Neural cell (in vitro differentiated cells): ENCODE measurements around the gene NR4A2. TPM values are rescaled to one million over a fixed set of nuclear protein-coding genes. Genes with fewer than 3 reads are reported as not detected.

Source experiments
- H2AFZ ChIP-seq: fragments of 200-600, 300-800 bp; sonication (generic), shearing (Covaris generic); 2 replicates; pipeline ENCODE4 v1.6.0; 2014; ENCODE audit warnings: low read depth, mild to moderate bottlenecking, antibody characterized with exemption, low read length, moderate library complexity
- H3F3A ChIP-seq: fragments of 200-600 bp; shearing (Covaris generic); 2 replicates; pipeline ENCODE4 v1.6.1; 2016; ENCODE audit warnings: mild to moderate bottlenecking, moderate library complexity, mixed read lengths, antibody characterized with exemption, low read length; ENCODE audit not compliant: insufficient read depth, poor library complexity, severe bottlenecking
- H3K27ac ChIP-seq: fragments of 200-600, 300-800 bp; sonication (generic), shearing (Covaris generic); 2 replicates; pipeline ENCODE4 v1.5.1; 2014; ENCODE audit warnings: mild to moderate bottlenecking, low read length, moderate library complexity
- H3K27me3 ChIP-seq: fragments of 300-800, 200-600 bp; sonication (generic), shearing (Covaris generic); 2 replicates; pipeline ENCODE4 v1.6.0; 2014; ENCODE audit warnings: mild to moderate bottlenecking, low read depth, low read length, moderate library complexity; ENCODE audit not compliant: insufficient read depth
- H3K36me3 ChIP-seq: fragments of 300-800, 200-600 bp; sonication (generic), shearing (Covaris generic); 2 replicates; pipeline ENCODE4 v1.5.1; 2014; ENCODE audit warnings: mild to moderate bottlenecking, antibody characterized with exemption, low read length, moderate library complexity; ENCODE audit not compliant: insufficient read depth
- H3K4me2 ChIP-seq: fragments of 300-800, 200-600 bp; sonication (generic), shearing (Covaris generic); 2 replicates; pipeline ENCODE4 v1.6.0; 2014; ENCODE audit warnings: mild to moderate bottlenecking, low read length
- H3K4me3 ChIP-seq: fragments of 300-800, 200-600 bp; sonication (generic), shearing (Covaris generic); 2 replicates; pipeline ENCODE4 v1.5.1; 2014; ENCODE audit warnings: mild to moderate bottlenecking, low read length, moderate library complexity
- H3K79me2 ChIP-seq: fragments of 200-600 bp; shearing (Covaris generic); replicated peaks from 2 replicates; pipeline ENCODE4 v1.6.0; 2014; ENCODE audit warnings: mild to moderate bottlenecking, low read length, moderate library complexity; ENCODE audit not compliant: insufficient read depth
- H3K9ac ChIP-seq: fragments of 300-800, 200-600 bp; sonication (generic), shearing (Covaris generic); 2 replicates; pipeline ENCODE4 v1.6.1; 2016; ENCODE audit warnings: mild to moderate bottlenecking, low read length, mixed read lengths
- H3K9me2 ChIP-seq: fragments of 200-600 bp; shearing (Covaris generic); 2 replicates; pipeline ENCODE4 v1.6.1; 2016; ENCODE audit warnings: mild to moderate bottlenecking, low read length, mixed read lengths; ENCODE audit not compliant: insufficient read depth
- H3K9me3 ChIP-seq: fragments of 200-600, 300-800 bp; sonication (generic), shearing (Covaris generic); 2 replicates; pipeline ENCODE4 v1.6.1; 2016; ENCODE audit warnings: mild to moderate bottlenecking, mixed run types, low read length, moderate library complexity, mixed read lengths
- H4K20me1 ChIP-seq: fragments of 200-600 bp; shearing (Covaris generic); 2 replicates; pipeline ENCODE4 v1.6.1; 2016; ENCODE audit warnings: mild to moderate bottlenecking, mixed run types; ENCODE audit not compliant: insufficient read depth
- EP300 ChIP-seq: fragments of 450-650 bp; conservative IDR thresholded peaks from 2 replicates; pipeline ENCODE4 v1.6.1; 2014; ENCODE audit warnings: antibody characterized with exemption, mild to moderate bottlenecking, moderate library complexity; ENCODE audit not compliant: poor library complexity, severe bottlenecking
- EZH2 ChIP-seq: fragments of 200-600, 300-800 bp; shearing (Covaris generic), sonication (generic); IDR thresholded peaks from 2 replicates; pipeline ENCODE4 v1.6.1; 2014; ENCODE audit warnings: antibody characterized with exemption, low read length, borderline replicate concordance, mild to moderate bottlenecking; ENCODE audit not compliant: insufficient read depth, poor library complexity, severe bottlenecking
- MXI1 ChIP-seq: fragments of 450-650 bp; conservative IDR thresholded peaks from 2 replicates; pipeline ENCODE4 v1.6.1; 2014; ENCODE audit warnings: antibody characterized with exemption, mild to moderate bottlenecking; ENCODE audit not compliant: poor library complexity, severe bottlenecking
- POLR2AphosphoS5 ChIP-seq: IDR thresholded peaks from 2 replicates; pipeline ENCODE4 v1.6.1; 2012
- RAD21 ChIP-seq: fragments of 450-650 bp; conservative IDR thresholded peaks from 2 replicates; pipeline ENCODE4 v1.6.1; 2014; ENCODE audit warnings: antibody characterized with exemption, mild to moderate bottlenecking, moderate library complexity
- SMC3 ChIP-seq: fragments of 450-650 bp; conservative IDR thresholded peaks from 2 replicates; pipeline ENCODE4 v1.6.1; 2014; ENCODE audit warnings: antibody characterized with exemption, mild to moderate bottlenecking, moderate library complexity; ENCODE audit not compliant: poor library complexity
- TAF1 ChIP-seq: IDR thresholded peaks from 2 replicates; pipeline ENCODE4 v1.6.1; 2012; ENCODE audit warnings: low read depth
- polyA plus RNA-seq: library from polyadenylated mRNA; depleted of rRNA; stranded (reverse); fragments of >200 nt; gene quantifications from 2 replicates; pipeline ENCODE4 v1.2.3, GENCODE V29; 2014
- TF ChIP-seq, protein P1 (sequence below): fragments of 450-650 bp; IDR thresholded peaks from 2 replicates; pipeline ENCODE4 v1.5.1; 2014; ENCODE audit warnings: antibody characterized with exemption, mild to moderate bottlenecking, moderate library complexity; ENCODE audit not compliant: poor library complexity, severe bottlenecking
- TF ChIP-seq, protein P2 (sequence below): IDR thresholded peaks from 2 replicates; pipeline ENCODE4 v1.6.1; 2012; ENCODE audit warnings: borderline replicate concordance

Gene NR4A2
- polyA plus RNA-seq, 1 donor from 2014 or later: 0.48 TPM

DNA sequence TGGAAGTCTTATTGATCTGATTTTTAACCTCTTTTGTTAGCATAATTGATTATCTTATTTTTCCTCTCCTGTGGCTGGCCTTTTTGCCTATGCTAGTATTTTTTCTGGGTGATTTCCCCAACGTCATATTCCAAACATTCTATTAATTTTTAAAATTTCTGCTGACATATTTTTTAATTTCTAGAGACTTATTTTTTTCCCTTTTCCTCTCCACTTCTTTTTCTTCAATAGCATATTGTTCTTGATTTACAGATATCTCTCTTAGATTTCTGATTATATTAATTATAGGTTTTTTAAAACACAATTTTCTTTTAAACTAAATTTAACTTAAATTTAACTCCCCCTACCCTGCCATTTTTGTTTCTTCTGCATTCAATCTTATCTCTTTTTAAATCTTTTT, 47.2 kb upstream of the NR4A2 start:
- Histone ChIP-seq H3K9me2 (no peaks in the 10 kb centered on the region), H3K27ac (no peak overlapping the region), H4K20me1 (no peaks in the 10 kb centered on the region), H3K9ac (no peak overlapping the region), H3K79me2 (no peaks in the 10 kb centered on the region), H3F3A (no peaks in the 10 kb centered on the region), H3K27me3 (no peaks in the 10 kb centered on the region), H3K9me3 (no peaks in the 10 kb centered on the region), H3K4me3 (no peak overlapping the region), H3K36me3 (no peaks in the 10 kb centered on the region), H3K4me2 (no peak overlapping the region), H2AFZ (no peak overlapping the region)
- TF ChIP-seq TAF1: no peak
- TF ChIP-seq, protein P1, sequence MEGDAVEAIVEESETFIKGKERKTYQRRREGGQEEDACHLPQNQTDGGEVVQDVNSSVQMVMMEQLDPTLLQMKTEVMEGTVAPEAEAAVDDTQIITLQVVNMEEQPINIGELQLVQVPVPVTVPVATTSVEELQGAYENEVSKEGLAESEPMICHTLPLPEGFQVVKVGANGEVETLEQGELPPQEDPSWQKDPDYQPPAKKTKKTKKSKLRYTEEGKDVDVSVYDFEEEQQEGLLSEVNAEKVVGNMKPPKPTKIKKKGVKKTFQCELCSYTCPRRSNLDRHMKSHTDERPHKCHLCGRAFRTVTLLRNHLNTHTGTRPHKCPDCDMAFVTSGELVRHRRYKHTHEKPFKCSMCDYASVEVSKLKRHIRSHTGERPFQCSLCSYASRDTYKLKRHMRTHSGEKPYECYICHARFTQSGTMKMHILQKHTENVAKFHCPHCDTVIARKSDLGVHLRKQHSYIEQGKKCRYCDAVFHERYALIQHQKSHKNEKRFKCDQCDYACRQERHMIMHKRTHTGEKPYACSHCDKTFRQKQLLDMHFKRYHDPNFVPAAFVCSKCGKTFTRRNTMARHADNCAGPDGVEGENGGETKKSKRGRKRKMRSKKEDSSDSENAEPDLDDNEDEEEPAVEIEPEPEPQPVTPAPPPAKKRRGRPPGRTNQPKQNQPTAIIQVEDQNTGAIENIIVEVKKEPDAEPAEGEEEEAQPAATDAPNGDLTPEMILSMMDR: no peak
- TF ChIP-seq SMC3: no peak
- TF ChIP-seq, protein P2, sequence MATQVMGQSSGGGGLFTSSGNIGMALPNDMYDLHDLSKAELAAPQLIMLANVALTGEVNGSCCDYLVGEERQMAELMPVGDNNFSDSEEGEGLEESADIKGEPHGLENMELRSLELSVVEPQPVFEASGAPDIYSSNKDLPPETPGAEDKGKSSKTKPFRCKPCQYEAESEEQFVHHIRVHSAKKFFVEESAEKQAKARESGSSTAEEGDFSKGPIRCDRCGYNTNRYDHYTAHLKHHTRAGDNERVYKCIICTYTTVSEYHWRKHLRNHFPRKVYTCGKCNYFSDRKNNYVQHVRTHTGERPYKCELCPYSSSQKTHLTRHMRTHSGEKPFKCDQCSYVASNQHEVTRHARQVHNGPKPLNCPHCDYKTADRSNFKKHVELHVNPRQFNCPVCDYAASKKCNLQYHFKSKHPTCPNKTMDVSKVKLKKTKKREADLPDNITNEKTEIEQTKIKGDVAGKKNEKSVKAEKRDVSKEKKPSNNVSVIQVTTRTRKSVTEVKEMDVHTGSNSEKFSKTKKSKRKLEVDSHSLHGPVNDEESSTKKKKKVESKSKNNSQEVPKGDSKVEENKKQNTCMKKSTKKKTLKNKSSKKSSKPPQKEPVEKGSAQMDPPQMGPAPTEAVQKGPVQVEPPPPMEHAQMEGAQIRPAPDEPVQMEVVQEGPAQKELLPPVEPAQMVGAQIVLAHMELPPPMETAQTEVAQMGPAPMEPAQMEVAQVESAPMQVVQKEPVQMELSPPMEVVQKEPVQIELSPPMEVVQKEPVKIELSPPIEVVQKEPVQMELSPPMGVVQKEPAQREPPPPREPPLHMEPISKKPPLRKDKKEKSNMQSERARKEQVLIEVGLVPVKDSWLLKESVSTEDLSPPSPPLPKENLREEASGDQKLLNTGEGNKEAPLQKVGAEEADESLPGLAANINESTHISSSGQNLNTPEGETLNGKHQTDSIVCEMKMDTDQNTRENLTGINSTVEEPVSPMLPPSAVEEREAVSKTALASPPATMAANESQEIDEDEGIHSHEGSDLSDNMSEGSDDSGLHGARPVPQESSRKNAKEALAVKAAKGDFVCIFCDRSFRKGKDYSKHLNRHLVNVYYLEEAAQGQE: no peak
- no peak for TF ChIP-seq MXI1
- TF ChIP-seq RAD21: no peak
- TF ChIP-seq POLR2AphosphoS5: no peak
- TF ChIP-seq EZH2: no peak
- TF ChIP-seq EP300: no peak

DNA sequence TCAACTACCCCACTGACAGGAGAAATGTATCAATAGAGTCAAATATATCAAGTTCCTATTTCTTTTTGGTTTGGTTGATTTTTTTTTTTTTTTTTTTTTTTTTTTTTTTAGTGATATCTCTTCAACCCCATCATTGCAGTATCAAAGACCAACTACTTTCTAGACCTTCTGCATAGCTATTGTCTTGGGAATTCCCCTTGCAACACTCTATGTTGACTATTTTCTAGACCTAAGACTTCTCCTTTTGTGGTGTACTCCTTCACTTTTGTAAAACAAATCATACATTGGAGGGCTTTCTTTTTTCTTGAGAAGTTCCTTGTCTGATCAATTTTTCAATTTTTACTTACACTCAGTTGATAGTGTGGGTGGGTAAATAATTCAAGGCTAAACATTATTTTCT, 46.5 kb upstream of the NR4A2 start:
- no peaks in the 10 kb centered on the region for H3K9me3 ChIP-seq
- TF ChIP-seq, protein P2: no peak
- TF ChIP-seq, protein P1: no peak
- no peak for TF ChIP-seq MXI1
- TF ChIP-seq EZH2: no peak
- no peak for TF ChIP-seq RAD21
- TF ChIP-seq TAF1: no peak
- TF ChIP-seq POLR2AphosphoS5: no peak
- no peak for TF ChIP-seq EP300
- no peak for TF ChIP-seq SMC3
- H2AFZ ChIP-seq: no peak overlapping the region
- no peak overlapping the region for H3K9ac ChIP-seq
- H4K20me1 ChIP-seq: no peaks in the 10 kb centered on the region
- H3K4me2 ChIP-seq: no peak overlapping the region
- H3K27ac ChIP-seq: no peak overlapping the region
- H3K27me3 ChIP-seq: no peaks in the 10 kb centered on the region
- no peaks in the 10 kb centered on the region for H3K9me2 ChIP-seq
- no peak overlapping the region for H3K4me3 ChIP-seq
- no peaks in the 10 kb centered on the region for H3K36me3 ChIP-seq
- no peaks in the 10 kb centered on the region for H3K79me2 ChIP-seq
- no peaks in the 10 kb centered on the region for H3F3A ChIP-seq
